Naive thymus-derived CD4-positive, alpha-beta T cell (primary cell): Measurements from ENCODE around the gene C1orf159. TPM values are rescaled to one million over a fixed set of nuclear protein-coding genes. Genes with fewer than 3 reads are reported as not detected.

Experiments used
- ATAC-seq: fragments of 150-1000 bp; cut with Tn5 transposase; 2 replicates; pipeline ENCODE4 v1.10.0; 2021; ENCODE audit warnings: mild to moderate bottlenecking, moderate library complexity
- CTCF ChIA-PET: fragments of 350-600 bp; sonication (Branson Sonifier 250); formaldehyde crosslinking; loops from one replicate; lab custom pipeline; 2021; ENCODE audit warnings: antibody characterized with exemption; lab: Charles Lee
- POLR2A ChIA-PET: fragments of 350-600 bp; sonication (Branson Sonifier 250); formaldehyde crosslinking; loops from one replicate; lab custom pipeline; 2021; ENCODE audit warnings: antibody characterized with exemption, inconsistent platforms; lab: Charles Lee
- DNase-seq, 9 donors: peaks; one replicate each; pipeline versions ENCODE4 v3.0.0 to v3.0.0-alpha.2; 2020 to 2022; ENCODE audit warnings: mixed read lengths in 1 of 9
- H3K27ac ChIP-seq: one replicate; pipeline ENCODE4 v1.7.0; 2013; ENCODE audit warnings: mild to moderate bottlenecking, low read depth, low read length, moderate library complexity
- H3K27me3 ChIP-seq, 2 donors: one replicate each; pipeline ENCODE4 v1.7.0; 2013; ENCODE audit warnings: low read length in 2 of 2, mild to moderate bottlenecking in 2 of 2, moderate library complexity in 2 of 2; ENCODE audit not compliant: control insufficient read depth in 2 of 2, insufficient read depth in 2 of 2
- H3K36me3 ChIP-seq, 3 experiments: 1 replicate in 2 of 3; 2 replicates in 1 of 3; pipeline ENCODE4 v1.7.0; 2013; ENCODE audit warnings: low read length in 3 of 3, mild to moderate bottlenecking in 3 of 3, moderate library complexity in 1 of 3; ENCODE audit not compliant: insufficient read depth in 3 of 3, control insufficient read depth in 2 of 3
- H3K4me1 ChIP-seq, 2 donors: one replicate each; pipeline ENCODE4 v1.7.0; 2013; ENCODE audit warnings: low read length in 2 of 2, mild to moderate bottlenecking in 2 of 2, moderate library complexity in 1 of 2; ENCODE audit not compliant: control insufficient read depth in 2 of 2, insufficient read depth in 2 of 2
- H3K4me3 ChIP-seq: 2 replicates; pipeline ENCODE4 v1.7.0; 2013; ENCODE audit warnings: mild to moderate bottlenecking, low read length
- H3K9me3 ChIP-seq, 3 experiments: 1 replicate in 2 of 3; 2 replicates in 1 of 3; pipeline ENCODE4 v1.7.0; 2013; ENCODE audit warnings: low read length in 3 of 3; ENCODE audit not compliant: control insufficient read depth in 2 of 3
- H3K27ac Mint-ChIP-seq, 9 donors: one replicate each; pipeline ENCODE4 v1.8.0; 2020 to 2022; ENCODE audit warnings: mixed read lengths in 9 of 9, mild to moderate bottlenecking in 8 of 9, moderate library complexity in 5 of 9, inconsistent platforms in 2 of 9
- H3K27me3 Mint-ChIP-seq, 5 donors: one replicate each; pipeline ENCODE4 v1.8.0; 2021 to 2022; ENCODE audit warnings: mixed read lengths in 5 of 5, mild to moderate bottlenecking in 1 of 5
- H3K36me3 Mint-ChIP-seq, 5 donors: one replicate each; pipeline ENCODE4 v1.8.0; 2020 to 2022; ENCODE audit warnings: mixed read lengths in 5 of 5, mild to moderate bottlenecking in 3 of 5, inconsistent platforms in 1 of 5
- H3K4me1 Mint-ChIP-seq, 7 donors: one replicate each; pipeline ENCODE4 v1.8.0; 2020 to 2022; ENCODE audit warnings: mixed read lengths in 7 of 7, mild to moderate bottlenecking in 3 of 7, inconsistent platforms in 1 of 7
- H3K4me3 Mint-ChIP-seq, 10 donors: one replicate each; pipeline ENCODE4 v1.8.0; 2020 to 2022; ENCODE audit warnings: mild to moderate bottlenecking in 10 of 10, mixed read lengths in 10 of 10, moderate library complexity in 6 of 10, inconsistent platforms in 2 of 10
- H3K9me3 Mint-ChIP-seq, 11 donors: one replicate each; pipeline ENCODE4 v1.8.0; 2020 to 2022; ENCODE audit warnings: mixed read lengths in 11 of 11, mild to moderate bottlenecking in 4 of 11, inconsistent platforms in 1 of 11, moderate library complexity in 1 of 11
- intact Hi-C, 2 donors: fragments of 100-400 bp; cut with micrococcal nuclease; formaldehyde crosslinking; loops; one replicate each; pipeline ENCODE4 v1.15.1; 2023
- polyA plus RNA-seq, 2 donors: library from polyadenylated mRNA; unstranded; fragments of 300-500 nt; fragmentation: Illumina TruSeq; gene quantifications; one replicate each; pipeline ENCODE4 v1.2.3, GENCODE V29; 2021
- total RNA-seq, 6 experiments: library from RNA in 5 of 6; stranded (reverse) in 5 of 6; gene quantifications; 1 replicate in 5 of 6; 2 replicates in 1 of 6; pipeline ENCODE4 v1.2.3 and lab custom pipeline; 2021 to 2026

The C1orf159 gene
- total and polyA plus RNA-seq, 7 experiments from 2014 or later, result 6.4 to 21.9 (median 19.2) TPM

DNA sequence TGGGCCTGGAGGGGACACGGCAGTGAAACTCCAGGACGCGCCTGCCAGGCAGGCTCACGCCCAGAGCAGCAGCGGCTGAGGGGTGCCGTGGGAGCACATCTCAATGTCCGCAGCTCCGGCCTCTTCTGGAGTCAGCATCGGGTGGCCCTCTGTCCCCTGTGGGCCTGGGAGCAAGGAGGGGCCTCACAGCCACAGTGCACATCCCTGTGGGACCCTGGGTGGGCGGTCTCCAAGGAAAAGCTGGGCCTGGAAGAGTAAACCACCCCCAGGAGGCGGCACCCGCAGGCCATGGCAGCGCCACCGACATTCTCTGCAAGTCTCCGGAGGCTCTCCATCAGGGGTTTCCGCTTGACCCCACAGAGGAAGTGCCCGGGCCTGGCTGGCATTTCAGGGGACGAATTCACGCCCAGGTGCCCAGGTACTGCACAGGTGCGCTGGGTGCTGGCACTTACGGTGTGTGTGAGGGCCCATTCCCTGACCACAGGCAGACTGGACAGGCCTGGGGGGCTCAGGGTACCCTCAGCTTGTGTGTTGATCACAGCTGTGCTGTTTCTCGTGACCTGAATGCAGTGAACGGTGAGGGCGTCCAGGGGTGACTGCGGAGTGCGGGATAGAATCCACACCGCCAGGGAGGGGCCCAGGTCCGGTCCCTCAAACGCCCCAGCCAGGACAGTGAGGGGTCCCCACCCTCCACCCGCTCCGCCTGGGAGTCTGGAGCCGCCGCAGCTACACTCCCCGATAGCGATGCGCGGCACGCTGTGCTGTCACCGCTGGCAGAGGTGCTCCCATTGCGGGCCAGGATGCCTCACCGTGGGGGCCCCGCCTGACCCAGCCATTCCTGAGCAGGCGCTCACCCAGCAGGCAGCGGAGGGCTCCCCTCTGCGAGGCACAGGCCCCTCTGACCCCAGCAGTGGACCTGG is 25.2 kb downstream of the C1orf159 start:
- no peak overlapping the region for H3K27ac ChIP-seq
- H3K27ac Mint-ChIP-seq, result no peak overlapping the region
- no peak overlapping the region for H3K4me3 ChIP-seq
- no peak for DNase-seq
- no peaks in the 10 kb centered on the region for H3K27me3 Mint-ChIP-seq
- POLR2A ChIA-PET, result interaction anchor here (1.0 kb wide), 1 partner anchor 11 kb away, joined by 3 read pairs; no protein-coding TSS in a partner anchor
- no peak for ATAC-seq
- CTCF ChIA-PET, result no interaction called here
- peaks cover 0 to 11% (median 3%) of the 10 kb centered on the region in 5 donors for H3K36me3 Mint-ChIP-seq
- no peaks in the 10 kb centered on the region for H3K27me3 ChIP-seq
- H3K36me3 ChIP-seq, result no peaks in the 10 kb centered on the region
- no peaks in the 10 kb centered on the region for H3K9me3 ChIP-seq
- intact Hi-C loops, result no loop called here
- H3K4me3 Mint-ChIP-seq, result no peak overlapping the region
- peaks cover 0 to 6% (median 0%) of the 10 kb centered on the region in 11 donors for H3K9me3 Mint-ChIP-seq
- H3K4me1 ChIP-seq, result no peaks in the 10 kb centered on the region
- H3K4me1 Mint-ChIP-seq, result peaks cover 0 to 3% (median 0%) of the 10 kb centered on the region in 7 donors

DNA sequence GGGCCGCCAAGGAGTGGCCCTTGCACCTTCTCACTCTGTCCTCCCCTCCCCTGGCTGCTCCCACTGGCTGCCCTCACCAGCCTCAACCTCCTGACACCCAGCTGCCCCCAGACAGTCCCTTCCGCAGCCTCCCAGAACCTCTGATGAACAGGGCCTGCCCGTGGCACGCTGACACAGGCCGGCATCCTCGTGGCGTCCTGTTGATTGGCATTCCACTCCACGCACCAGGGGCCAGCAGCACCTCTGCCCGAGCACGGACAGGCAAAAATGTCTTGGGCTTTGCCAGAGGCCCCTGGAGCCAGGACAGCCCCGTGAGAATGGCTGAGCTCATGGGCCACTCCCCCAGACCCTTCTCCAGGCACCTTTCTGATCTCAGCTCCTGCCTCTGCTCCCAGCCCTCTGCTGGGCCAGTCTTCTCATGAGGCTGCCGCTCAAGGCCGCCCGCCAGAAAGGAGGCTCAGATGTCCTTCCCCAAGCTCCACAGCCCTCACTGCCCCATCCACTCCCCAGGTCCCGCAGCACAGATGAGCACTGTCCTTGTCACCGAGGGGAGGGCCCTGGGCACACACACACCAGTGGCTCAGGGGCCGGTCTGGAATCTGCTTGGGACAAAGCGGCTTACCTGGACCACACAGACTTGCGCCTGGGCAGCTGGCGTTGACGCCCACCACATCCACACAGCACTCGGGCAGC is 26.0 kb downstream of the C1orf159 start:
- no peak overlapping the region for H3K4me3 ChIP-seq
- Mint-ChIP-seq H3K27me3 (no peaks in the 10 kb centered on the region), H3K4me3 (no peak overlapping the region), H3K9me3 (peaks cover 0 to 4% (median 0%) of the 10 kb centered on the region in 11 donors), H3K27ac (no peak overlapping the region), H3K36me3 (peaks cover 0 to 8% (median 3%) of the 10 kb centered on the region in 5 donors), H3K4me1 (peaks cover 0 to 3% (median 0%) of the 10 kb centered on the region in 7 donors)
- CTCF ChIA-PET, result no interaction called here
- POLR2A ChIA-PET, result interaction anchor here (1.0 kb wide), 1 partner anchor 11 kb away, joined by 3 read pairs; no protein-coding TSS in a partner anchor
- H3K9me3 ChIP-seq, result no peaks in the 10 kb centered on the region
- DNase-seq (no peak), ATAC-seq (no peak)
- H3K27me3 ChIP-seq, result no peaks in the 10 kb centered on the region
- H3K4me1 ChIP-seq, result no peaks in the 10 kb centered on the region
- H3K27ac ChIP-seq, result no peak overlapping the region
- intact Hi-C loops, result no loop called here
- no peaks in the 10 kb centered on the region for H3K36me3 ChIP-seq

DNA sequence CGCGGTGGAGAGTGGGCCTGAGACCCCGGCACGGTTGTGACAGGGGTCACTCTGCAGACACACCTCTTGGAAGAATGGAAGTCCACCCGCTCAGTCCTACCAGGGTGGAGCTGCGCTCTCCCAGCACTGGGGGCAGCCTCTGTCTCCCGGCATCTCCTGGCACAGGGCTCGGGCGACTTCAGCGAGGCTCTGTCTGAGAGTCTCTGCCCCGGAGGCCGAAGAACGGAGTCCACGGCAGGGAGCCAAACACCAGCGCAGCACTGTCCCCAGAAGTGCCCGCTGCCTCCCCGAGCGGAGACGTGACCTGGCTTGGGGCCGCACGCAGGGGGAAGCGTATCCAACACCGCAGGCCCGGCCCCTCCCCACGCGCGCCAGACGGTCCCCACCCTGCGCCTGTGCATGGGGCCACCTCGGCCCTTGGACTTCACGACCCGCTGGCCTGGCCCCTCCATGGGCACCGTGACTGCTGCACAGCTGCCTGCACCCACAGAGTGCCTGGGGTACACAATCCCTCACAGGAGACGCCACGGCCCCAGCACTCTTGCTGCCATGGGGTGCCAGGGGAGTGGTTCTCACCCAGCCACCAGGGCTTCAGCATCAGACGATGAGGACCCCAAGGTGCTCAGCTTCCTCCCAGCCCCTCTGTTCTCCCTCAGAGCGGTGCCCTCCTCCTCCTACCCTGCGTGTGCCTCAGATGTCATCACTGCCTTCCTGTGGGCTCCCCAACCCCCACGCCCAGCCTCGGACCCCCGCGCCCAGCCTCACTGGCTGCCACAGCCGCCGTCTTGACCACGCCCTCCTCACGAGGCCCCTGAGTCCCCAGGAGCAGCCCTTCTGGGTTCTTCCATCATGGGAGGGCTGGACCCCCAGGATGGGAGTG is 26.8 kb downstream of the C1orf159 start:
- peaks cover 0 to 7% (median 1%) of the 10 kb centered on the region in 5 donors for H3K36me3 Mint-ChIP-seq
- Histone ChIP-seq H3K4me3 (no peak overlapping the region), H3K36me3 (no peaks in the 10 kb centered on the region), H3K4me1 (no peaks in the 10 kb centered on the region), H3K27me3 (no peaks in the 10 kb centered on the region), H3K9me3 (no peaks in the 10 kb centered on the region), H3K27ac (no peak overlapping the region)
- POLR2A ChIA-PET, result no interaction called here
- intact Hi-C loops, result no loop called here
- DNase-seq, result no peak
- peaks cover 0 to 3% (median 0%) of the 10 kb centered on the region in 7 donors for H3K4me1 Mint-ChIP-seq
- peaks cover 0 to 4% (median 0%) of the 10 kb centered on the region in 11 donors for H3K9me3 Mint-ChIP-seq
- H3K27ac Mint-ChIP-seq, result no peak overlapping the region
- CTCF ChIA-PET, result no interaction called here
- ATAC-seq, result no peak
- no peak overlapping the region for H3K4me3 Mint-ChIP-seq
- no peaks in the 10 kb centered on the region for H3K27me3 Mint-ChIP-seq

DNA sequence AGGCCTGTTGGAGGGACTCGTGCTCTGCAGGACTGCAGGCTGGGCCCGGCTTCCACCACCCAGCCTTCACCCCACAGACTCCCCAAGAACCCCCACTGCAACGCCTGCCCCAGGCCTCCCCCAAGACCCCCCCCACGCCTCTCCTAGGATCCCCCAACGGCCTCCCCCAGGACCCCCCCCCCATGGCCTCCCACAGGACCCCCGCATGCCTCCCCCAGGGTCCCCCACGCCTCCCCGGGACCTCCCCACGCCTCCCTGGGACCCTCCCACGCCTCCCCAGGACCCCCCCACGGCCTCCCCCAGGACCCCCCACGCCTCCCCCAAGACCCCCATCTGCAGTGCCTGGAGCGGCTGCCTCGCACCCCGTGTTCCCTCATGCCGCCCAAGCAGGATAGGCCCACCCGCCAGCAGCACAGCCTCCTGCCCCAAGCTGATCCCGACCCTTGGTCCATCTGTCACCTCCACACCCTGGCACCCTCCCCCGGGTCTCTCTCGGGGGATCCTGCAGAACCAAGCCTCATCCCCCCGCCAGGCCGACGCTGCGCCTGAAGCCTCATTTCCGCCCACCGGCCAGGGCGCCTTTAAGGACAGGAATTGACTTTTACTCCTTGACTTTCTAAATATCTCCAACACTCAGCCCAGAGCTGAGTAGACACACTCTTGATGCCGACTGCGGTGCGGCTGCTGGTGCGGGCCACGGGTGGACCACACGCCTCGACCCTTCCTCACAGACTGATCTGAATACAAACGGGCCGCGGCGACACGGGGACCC is 27.7 kb downstream of the C1orf159 start:
- Histone ChIP-seq H3K27ac (no peak overlapping the region), H3K36me3 (peaks cover 0 to 7% (median 0%) of the 10 kb centered on the region in 3 experiments), H3K4me3 (no peak overlapping the region), H3K9me3 (no peaks in the 10 kb centered on the region), H3K4me1 (no peaks in the 10 kb centered on the region), H3K27me3 (no peaks in the 10 kb centered on the region)
- CTCF ChIA-PET, result no interaction called here
- POLR2A ChIA-PET, result no interaction called here
- Mint-ChIP-seq H3K36me3 (peaks cover 0 to 4% (median 0%) of the 10 kb centered on the region in 5 donors), H3K4me1 (peaks cover 0 to 3% (median 0%) of the 10 kb centered on the region in 7 donors), H3K27me3 (no peaks in the 10 kb centered on the region), H3K9me3 (peaks cover 0 to 2% (median 0%) of the 10 kb centered on the region in 11 donors), H3K27ac (no peak overlapping the region), H3K4me3 (no peak overlapping the region)
- no peak for ATAC-seq
- no peak for DNase-seq
- intact Hi-C loops, result no loop called here

DNA sequence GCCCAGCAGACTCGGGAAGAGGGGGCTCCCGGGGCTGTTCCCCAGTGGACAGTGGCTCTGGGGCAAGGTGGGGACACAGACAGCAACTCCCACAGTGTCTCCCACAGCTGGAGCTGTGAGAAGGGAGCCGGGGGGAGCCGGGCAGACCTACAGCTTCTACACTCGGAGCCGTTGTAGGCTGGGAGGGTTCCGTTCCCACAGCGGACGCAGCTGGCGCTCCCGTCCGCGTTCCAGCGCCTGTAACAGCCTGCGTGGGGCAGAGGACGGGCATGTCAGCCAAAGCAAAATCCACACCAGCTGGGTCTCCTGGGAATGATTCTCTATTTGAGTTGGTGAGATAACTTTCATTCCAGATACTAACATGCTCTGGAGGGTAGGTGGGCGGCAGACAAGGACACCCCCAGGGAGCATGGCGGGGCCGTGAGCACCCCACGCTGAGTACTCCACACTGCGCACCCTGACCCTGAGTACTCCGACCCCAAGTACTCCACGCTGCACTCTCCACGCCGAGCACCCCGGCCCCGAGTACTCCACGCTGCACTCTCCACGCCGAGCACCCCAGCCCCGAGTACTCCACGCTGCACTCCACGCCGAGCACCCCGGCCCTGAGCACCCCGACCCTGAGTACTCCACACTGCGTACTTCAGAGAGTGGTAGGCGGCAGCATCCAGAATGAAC is 28.4 kb downstream of the C1orf159 start:
- CTCF ChIA-PET, result no interaction called here
- H3K27ac Mint-ChIP-seq, result no peak overlapping the region
- no peaks in the 10 kb centered on the region for H3K4me1 Mint-ChIP-seq

More for the DNA sequence above, 28.4 kb downstream of the C1orf159 start:
- Histone ChIP-seq H3K27me3 (no peaks in the 10 kb centered on the region), H3K36me3 (peaks cover 0 to 7% (median 0%) of the 10 kb centered on the region in 3 experiments), H3K27ac (no peak overlapping the region), H3K4me1 (no peaks in the 10 kb centered on the region), H3K4me3 (no peak overlapping the region), H3K9me3 (no peaks in the 10 kb centered on the region)
- Mint-ChIP-seq H3K27me3 (no peaks in the 10 kb centered on the region), H3K36me3 (peaks cover 0 to 2% (median 0%) of the 10 kb centered on the region in 5 donors), H3K9me3 (no peaks in the 10 kb centered on the region), H3K4me3 (no peak overlapping the region)
- POLR2A ChIA-PET, result no interaction called here
- intact Hi-C loops, result no loop called here
- DNase-seq (no peak), ATAC-seq (no peak)
